Smooth muscle cell (in vitro differentiated cells): ENCODE results near the gene ING5. TPM values are rescaled to one million over a fixed set of nuclear protein-coding genes. Genes with fewer than 3 reads are reported as not detected.

Experiments used
- DNase-seq: peaks from one replicate; lab custom pipeline; 2025; ENCODE audit not compliant: unreplicated experiment; lab: John Stamatoyannopoulos, UW
- H2AFZ ChIP-seq: fragments of 200-600 bp; sonication (generic); 2 replicates; pipeline ENCODE4 v1.6.0; 2016; ENCODE audit warnings: antibody characterized with exemption, low read depth, mild to moderate bottlenecking
- H3F3A ChIP-seq: fragments of 200-600 bp; sonication (generic); 2 replicates; pipeline ENCODE4 v1.6.0; 2017; ENCODE audit warnings: antibody characterized with exemption, low read depth
- H3K27ac ChIP-seq: fragments of 200-600 bp; sonication (generic); 2 replicates; pipeline ENCODE4 v1.5.1; 2016; ENCODE audit warnings: low read depth, mild to moderate bottlenecking
- H3K27me3 ChIP-seq: fragments of 200-600 bp; sonication (generic); 2 replicates; pipeline ENCODE4 v1.6.1; 2016; ENCODE audit warnings: low read depth, mild to moderate bottlenecking
- H3K36me3 ChIP-seq: fragments of 200-600 bp; sonication (generic); 2 replicates; pipeline ENCODE4 v1.5.1; 2016; ENCODE audit warnings: low read depth
- H3K4me1 ChIP-seq: fragments of 200-600 bp; sonication (generic); 2 replicates; pipeline ENCODE4 v1.5.1; 2016; ENCODE audit warnings: low read depth
- H3K4me2 ChIP-seq: fragments of 200-600 bp; sonication (generic); 2 replicates; pipeline ENCODE4 v1.6.0; 2016; ENCODE audit warnings: mild to moderate bottlenecking
- H3K4me3 ChIP-seq: fragments of 200-600 bp; sonication (generic); 2 replicates; pipeline ENCODE4 v1.5.1; 2016; ENCODE audit warnings: mild to moderate bottlenecking
- H3K79me2 ChIP-seq: fragments of 200-600 bp; sonication (generic); 2 replicates; pipeline ENCODE4 v1.6.0; 2016; ENCODE audit warnings: low read depth, mild to moderate bottlenecking
- H3K9ac ChIP-seq: fragments of 200-600 bp; sonication (generic); 2 replicates; pipeline ENCODE4 v1.6.0; 2016; ENCODE audit warnings: low read depth
- H3K9me3 ChIP-seq: fragments of 200-600 bp; sonication (generic); replicated peaks from 2 replicates; pipeline ENCODE4 v1.5.1; 2016; ENCODE audit warnings: low read depth
- H4K20me1 ChIP-seq: fragments of 200-600 bp; sonication (generic); 2 replicates; pipeline ENCODE4 v1.6.0; 2016; ENCODE audit warnings: low read depth
- WGBS: methylation state at CpG from one replicate; pipeline ENCODE4 v1.1.7; 2016; ENCODE audit warnings: low lambda C conversion rate; 5-methylcytosine and 5-hydroxymethylcytosine counted together
- polyA plus RNA-seq: library from polyadenylated mRNA; unstranded; fragments of >200 nt; fragmentation: Nextera tagmentation; extraction: Ambion mirVana; gene quantifications from 2 replicates; pipeline ENCODE4 v1.2.1, GENCODE V29; 2016
- total RNA-seq: library from RNA; depleted of rRNA; stranded (reverse); fragments of >200 nt; gene quantifications from 2 replicates; pipeline ENCODE4 v1.2.3, GENCODE V29; 2014
- TF ChIP-seq, protein P1 (sequence below): fragments of 200-600 bp; sonication (generic); IDR thresholded peaks from 2 replicates; pipeline ENCODE4 v1.5.1; 2017; ENCODE audit warnings: borderline replicate concordance, mild to moderate bottlenecking, antibody characterized with exemption; ENCODE audit not compliant: insufficient read depth, poor library complexity, severe bottlenecking

ING5 gene
- total and polyA plus RNA-seq, 2 experiments from 2014 or later = 6.7 to 10.6 TPM

DNA sequence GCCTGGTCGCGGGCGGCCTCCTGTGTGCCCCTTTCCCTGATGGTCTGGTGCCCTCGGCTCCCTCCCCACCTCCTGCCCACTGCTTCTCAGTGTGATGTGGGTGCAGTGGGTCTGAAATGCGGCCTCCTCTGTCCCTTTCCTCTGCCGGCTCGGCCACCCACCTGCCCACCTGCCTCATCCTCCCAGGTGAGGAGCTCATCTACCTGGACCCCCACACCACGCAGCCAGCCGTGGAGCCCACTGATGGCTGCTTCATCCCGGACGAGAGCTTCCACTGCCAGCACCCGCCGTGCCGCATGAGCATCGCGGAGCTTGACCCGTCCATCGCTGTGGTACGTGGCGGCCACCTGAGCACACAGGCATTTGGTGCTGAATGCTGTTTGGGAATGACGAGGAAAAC, 33.5 kb upstream of the ING5 start:
- Histone ChIP-seq H3K4me1 (no peaks in the 10 kb centered on the region), H4K20me1 (peaks cover 13% of the 10 kb centered on the region), H3K4me3 (no peak overlapping the region), H3F3A (no peaks in the 10 kb centered on the region), H3K27ac (no peak overlapping the region), H3K27me3 (no peaks in the 10 kb centered on the region), H3K9me3 (no peaks in the 10 kb centered on the region), H3K36me3 (no peaks in the 10 kb centered on the region), H3K4me2 (no peak overlapping the region), H2AFZ (no peak overlapping the region), H3K9ac (no peak overlapping the region), H3K79me2 (no peaks in the 10 kb centered on the region)
- TF ChIP-seq, protein P1, sequence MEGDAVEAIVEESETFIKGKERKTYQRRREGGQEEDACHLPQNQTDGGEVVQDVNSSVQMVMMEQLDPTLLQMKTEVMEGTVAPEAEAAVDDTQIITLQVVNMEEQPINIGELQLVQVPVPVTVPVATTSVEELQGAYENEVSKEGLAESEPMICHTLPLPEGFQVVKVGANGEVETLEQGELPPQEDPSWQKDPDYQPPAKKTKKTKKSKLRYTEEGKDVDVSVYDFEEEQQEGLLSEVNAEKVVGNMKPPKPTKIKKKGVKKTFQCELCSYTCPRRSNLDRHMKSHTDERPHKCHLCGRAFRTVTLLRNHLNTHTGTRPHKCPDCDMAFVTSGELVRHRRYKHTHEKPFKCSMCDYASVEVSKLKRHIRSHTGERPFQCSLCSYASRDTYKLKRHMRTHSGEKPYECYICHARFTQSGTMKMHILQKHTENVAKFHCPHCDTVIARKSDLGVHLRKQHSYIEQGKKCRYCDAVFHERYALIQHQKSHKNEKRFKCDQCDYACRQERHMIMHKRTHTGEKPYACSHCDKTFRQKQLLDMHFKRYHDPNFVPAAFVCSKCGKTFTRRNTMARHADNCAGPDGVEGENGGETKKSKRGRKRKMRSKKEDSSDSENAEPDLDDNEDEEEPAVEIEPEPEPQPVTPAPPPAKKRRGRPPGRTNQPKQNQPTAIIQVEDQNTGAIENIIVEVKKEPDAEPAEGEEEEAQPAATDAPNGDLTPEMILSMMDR = no peak
- no peak for DNase-seq
- WGBS = 96% methylated on average over 21 of the region's 21 CpGs

DNA sequence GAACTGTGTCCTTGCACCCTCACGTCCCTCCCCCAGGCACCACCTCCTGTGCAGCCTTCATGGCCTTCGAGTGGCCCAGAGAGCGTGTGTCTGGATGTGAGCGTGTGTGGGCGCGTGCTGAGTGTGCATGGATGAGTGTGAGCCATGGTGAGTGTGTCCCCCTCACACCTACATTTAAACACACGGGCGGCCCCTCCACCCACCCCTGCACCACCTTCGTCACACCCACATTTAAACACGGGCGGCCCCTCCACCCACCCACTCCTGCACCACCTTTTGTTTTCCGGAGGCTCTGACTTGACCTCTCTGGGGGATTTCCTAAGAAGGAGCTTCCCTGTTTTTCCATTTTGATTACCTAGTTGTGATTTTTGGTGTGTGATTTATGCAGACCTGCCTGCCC, 33.0 kb upstream of the ING5 start:
- TF ChIP-seq, protein P1 = no peak
- no peaks in the 10 kb centered on the region for H3K36me3 ChIP-seq

DNA sequence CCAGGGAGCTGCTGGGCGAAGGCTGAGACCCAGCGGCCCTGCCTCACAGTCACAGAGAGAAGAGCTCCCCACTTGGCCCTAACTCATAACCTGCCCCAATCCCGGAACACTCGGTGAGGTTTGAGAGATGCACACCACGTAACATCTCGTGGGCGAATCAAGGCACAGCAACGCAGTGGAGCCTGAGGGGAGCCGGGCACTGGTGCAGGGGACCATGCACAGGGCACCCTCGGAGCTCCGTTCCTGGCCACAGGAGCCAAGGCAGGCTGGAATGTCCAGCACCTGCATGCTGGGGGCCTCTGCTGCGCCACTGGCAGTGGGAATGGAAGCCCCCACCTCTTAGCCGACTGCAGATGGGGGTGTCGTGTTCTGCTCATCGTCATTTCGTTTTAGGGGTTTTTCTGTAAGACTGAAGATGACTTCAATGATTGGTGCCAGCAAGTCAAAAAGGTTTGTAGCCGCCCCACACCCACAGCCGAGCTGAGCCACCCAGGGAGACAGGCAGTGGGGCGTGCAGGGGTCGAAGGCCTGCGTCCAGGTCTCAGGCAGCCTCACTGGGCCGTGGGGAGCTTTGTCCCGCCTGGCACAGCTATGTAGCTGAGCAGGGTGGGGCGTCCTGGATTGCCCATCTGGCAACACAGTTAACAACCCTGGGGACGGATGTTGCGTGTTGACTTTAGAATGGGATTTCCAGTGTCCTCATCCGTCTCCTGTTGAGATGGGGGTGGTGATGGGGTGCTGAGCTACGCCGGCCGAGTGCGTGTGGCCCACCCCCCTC, 31.3 kb upstream of the ING5 start:
- Histone ChIP-seq H2AFZ (no peak overlapping the region), H3F3A (peaks cover 5% of the 10 kb centered on the region), H3K9ac (no peak overlapping the region), H3K4me3 (no peak overlapping the region), H3K36me3 (no peaks in the 10 kb centered on the region), H3K79me2 (no peaks in the 10 kb centered on the region), H3K4me2 (no peak overlapping the region), H4K20me1 (peaks cover 12% of the 10 kb centered on the region), H3K4me1 (no peaks in the 10 kb centered on the region), H3K27me3 (no peaks in the 10 kb centered on the region), H3K9me3 (no peaks in the 10 kb centered on the region), H3K27ac (no peak overlapping the region)
- no peak for DNase-seq
- 92% methylated on average over 31 of the region's 31 CpGs for WGBS
- TF ChIP-seq, protein P1 = no peak

More for the DNA sequence above, 33.0 kb upstream of the ING5 start:
- no peak overlapping the region for H3K9ac ChIP-seq
- H3K27ac ChIP-seq = no peak overlapping the region
- H3K4me2 ChIP-seq = no peak overlapping the region
- 91% methylated on average over 7 of the region's 12 CpGs for WGBS
- H3K9me3 ChIP-seq = no peaks in the 10 kb centered on the region
- no peak overlapping the region for H3K4me3 ChIP-seq
- H4K20me1 ChIP-seq = peaks cover 13% of the 10 kb centered on the region
- no peaks in the 10 kb centered on the region for H3F3A ChIP-seq
- no peaks in the 10 kb centered on the region for H3K4me1 ChIP-seq
- H2AFZ ChIP-seq = no peak overlapping the region
- H3K27me3 ChIP-seq = no peaks in the 10 kb centered on the region
- H3K79me2 ChIP-seq = no peaks in the 10 kb centered on the region
- DNase-seq = no peak
